Stimulated activated CD8-positive, alpha-beta memory T cell treated with anti-CD3 and anti-CD28 coated beads, Interleukin-7, amount 100 ng/mL, for 48 hours (primary cell): Measurements from ENCODE around the gene CAPN14.
"Not testable (repeated sequence)": the region's sequence is repeated elsewhere in the genome, so short reads cannot be mapped to it uniquely, and the experiment has no call there.

Source experiments
- DNase-seq, 2 donors: peaks; one replicate each; pipeline ENCODE4 v3.0.0-alpha.2; 2020; ENCODE audit warnings: low read depth in 1 of 2; ENCODE audit errors: extremely low read depth in 1 of 2

The CAPN14 gene

DNA sequence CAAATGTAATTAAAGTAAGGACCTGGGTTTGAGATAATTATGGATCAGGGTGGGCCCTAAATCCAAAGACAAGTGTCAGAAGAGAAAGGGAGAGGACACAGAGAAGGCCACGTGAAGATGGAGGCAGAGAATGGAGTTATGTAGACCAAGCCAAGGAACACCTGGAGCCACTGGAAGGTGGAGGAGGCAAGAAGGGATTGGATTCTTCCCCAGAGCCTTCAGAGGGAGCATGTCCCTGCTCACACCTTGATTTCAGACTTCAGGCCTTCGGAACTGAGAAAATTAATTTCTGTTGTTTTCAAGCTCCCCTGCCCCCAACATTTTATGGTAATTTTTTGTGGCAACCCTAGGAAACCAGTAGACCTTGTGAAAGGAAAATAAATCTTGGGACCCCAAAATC is 19.6 kb downstream of the CAPN14 start:
- no peak for DNase-seq

DNA sequence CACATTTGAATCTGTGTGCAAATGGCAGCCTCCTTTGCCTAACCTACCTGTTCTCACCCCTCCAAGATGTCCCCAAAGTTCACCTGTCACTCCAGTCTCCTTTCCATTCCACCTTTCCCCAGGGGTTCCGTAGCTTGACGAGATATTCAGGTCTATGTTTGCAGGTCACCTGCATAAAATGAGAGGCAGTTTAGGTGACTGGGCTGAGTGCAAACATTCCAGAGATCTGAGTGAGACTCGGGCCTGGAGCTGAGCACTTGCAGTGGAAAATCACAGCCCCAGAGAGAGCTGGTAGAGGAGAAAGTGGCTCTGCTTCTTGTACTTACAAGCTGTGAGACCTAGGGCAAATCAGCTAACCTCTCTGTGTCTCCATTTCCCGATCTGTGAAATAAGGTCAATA is 20.1 kb downstream of the CAPN14 start:
- DNase-seq: no peak

DNA sequence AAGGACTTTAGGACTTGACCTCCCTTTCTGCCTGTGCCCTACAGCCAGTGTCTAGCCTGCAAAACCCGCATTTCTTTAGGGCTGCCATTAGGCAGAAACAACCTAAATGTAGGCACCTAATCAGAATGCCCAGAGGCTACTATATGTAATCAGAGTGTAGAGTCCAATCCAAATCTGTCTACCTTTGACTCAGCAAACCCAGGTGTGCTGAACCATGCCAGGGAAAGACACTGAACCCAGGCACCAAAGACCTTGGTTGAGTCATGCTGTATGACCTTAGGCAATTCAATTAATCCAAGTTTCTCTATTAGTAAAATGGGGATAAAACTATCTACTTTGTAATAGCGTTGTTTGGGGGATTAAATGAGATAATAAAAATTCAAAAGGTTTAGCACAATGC is 20.7 kb downstream of the CAPN14 start:
- DNase-seq: no peak

DNA sequence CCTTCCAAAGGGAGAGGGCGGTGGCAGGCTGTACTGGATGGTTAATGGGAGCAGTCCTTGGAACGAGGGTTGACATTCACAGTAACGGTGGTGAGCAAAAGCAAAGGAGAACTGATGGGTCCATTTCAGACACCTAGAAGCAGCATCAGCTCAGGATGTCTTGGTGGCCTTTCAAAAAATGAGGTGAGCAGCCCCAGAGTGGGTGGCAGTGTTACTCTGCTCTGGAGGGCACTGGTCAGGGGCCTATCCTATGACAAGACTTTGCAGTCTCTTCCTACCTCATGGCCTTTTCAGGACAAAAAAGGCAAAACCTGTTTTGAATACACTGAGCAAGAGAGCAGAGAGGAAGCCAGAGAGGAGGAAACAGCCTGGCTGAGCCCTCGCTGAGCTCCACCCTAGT is 23.5 kb downstream of the CAPN14 start:
- no peak for DNase-seq

DNA sequence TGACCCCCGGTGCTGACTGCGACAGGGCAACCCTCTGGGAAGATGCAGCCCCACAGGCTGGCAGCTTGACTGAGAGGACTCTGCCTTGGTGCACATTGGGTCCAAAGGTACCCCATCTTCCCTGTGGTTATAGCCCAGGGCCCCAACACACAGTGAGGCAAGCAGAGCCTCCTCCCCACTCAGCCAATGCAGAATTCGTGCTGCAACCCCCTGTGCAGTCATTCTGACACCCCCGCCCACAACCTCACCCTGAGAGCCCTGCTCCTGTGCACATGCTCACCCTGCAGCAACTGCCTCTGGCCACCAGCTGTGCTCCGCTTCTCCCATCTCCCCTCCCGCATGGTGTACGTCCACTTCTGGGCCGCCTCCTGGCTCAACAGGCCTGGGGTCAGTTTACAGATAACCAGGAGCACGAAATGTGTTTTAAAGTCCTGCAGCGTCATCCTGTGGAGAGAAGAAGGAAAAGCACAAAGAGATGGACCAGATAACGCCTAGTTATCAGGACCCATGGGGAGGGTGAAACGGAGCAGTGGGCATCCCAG is 24.4 kb downstream of the CAPN14 start:
- DNase-seq: no peak

DNA sequence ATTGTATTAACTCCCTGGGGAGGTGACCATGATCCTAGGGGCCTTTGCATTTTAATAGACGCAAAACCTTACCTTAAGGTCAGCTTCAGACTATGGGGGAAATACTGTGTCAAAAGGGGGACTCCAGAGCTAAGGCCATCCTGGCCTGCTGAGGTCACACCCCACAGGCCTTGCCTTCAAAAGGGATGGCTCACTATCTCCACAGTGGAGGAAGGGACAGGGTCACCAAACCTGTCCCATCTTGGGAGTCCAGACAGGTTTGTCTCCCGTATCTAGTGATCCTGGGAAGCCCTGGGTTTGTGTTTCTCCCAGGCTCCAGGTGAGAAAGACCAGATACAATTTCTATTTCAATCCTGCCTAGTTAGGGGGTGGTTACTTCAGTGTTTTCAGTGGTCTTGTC is 24.9 kb downstream of the CAPN14 start:
- no peak for DNase-seq

DNA sequence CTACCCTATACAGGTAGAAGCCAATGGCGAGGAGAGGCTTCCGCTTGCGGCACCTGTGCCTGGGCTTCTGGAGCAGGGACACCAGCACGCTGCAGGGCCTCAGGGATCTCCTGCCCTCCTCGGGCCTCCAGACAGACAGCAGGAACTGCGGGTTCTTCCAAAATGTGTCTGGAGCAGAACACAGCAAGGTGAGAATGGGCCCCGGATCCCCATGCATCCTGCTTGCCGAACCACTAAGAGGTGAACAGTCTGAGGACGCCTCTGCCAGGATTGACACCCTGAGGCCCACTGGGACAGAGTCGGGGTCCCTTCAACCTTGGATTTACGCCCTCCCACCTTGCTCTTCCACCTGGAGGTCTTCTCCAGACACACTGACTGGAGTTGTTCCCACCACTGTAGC is 25.4 kb downstream of the CAPN14 start:
- DNase-seq: no peak

DNA sequence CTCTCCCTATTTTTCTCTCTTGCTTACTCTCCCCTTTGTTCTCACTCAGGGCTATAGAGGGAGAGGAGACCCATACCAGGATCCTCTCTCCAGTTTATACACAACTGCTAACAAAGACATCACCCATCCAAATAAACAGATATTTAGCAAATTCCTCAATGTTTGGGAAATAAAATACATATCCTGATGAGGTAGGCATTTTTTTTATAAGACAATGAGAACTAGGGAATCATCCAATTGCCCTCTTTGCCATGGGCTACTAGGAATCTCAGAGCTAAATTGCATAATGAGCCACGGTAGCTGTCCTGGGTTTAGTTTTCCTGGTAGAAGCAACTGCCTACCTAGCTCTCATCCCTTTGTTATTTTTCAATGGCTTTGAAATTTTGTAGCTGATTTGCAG is 27.1 kb downstream of the CAPN14 start:
- no peak for DNase-seq

DNA sequence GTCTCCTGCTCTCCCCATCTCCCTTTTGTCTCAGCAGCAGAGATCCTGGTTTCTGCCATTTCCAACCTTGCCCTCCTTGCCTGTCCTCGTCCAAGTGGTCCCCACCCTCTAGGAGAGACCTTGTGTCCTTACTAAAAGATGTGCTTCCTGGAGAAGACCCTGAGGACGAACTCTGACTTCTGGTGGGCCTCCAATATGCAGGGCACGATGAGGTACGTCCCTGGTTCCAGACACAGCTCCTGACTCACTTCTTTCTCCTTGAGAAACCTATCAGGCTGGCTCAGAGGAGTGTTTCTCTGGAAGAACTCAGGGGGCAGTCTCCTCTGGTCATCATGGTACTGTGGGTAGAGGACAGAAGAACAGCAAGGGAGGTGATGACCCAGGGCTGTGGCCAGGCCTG is 28.2 kb downstream of the CAPN14 start:
- no peak for DNase-seq

DNA sequence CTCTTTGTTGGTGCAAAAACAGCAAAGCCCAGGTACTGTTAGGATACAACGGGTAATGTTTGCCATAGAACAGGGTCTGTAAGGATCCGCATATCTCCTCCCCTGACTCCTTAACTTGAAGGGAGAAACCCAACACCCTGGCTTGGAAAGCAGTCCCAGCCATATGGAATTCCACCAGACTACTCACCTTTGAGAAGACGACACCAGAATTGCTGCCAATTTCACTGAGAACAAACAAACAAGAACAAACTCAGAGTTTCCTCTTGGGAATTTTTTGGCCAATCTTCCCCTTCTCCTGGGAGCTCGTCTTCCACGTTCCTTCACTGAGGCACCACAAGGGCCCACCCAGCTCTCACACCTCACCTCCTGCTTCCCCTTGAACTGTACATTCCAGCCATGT is 29.2 kb downstream of the CAPN14 start:
- DNase-seq: no peak

DNA sequence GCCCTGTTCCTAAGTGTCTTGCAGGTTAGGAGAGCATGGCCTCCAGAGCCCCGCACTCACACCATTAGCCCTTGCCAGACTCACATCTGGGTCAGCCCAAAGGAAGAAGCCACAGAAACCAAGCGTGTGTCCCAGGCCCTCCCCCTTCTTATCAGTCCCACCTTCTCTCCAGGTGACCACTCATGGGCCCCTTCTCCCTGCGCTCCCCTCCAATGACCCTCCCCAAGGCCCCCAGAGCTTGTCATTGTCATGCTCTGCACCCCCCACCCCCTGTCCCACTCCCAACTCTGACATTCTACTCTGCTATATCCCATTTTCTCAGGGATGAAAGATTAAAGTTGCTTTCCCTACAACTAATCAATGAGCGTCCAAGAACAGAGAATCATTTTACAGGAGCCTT is 30.1 kb downstream of the CAPN14 start:
- DNase-seq: no peak

DNA sequence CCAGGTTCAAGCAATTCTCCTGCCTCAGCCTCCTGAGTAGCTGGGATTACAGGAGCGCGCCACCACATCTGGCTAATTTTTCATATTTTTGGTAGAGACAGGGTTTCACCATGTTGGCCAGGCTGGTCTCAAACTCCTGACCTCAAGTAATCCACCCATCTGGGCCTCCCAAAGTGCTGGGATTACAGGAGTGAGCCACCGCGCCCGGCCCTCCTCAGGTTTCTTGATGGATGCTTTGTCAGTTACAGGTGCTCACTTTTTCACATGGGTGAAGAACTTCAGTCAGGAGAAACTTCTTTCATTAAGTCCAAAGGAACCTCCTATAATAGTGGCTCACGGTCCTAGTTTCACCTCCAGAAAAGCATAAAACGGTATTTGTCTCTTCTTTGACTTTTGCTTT is 33.3 kb downstream of the CAPN14 start:
- not testable (repeated sequence) for DNase-seq

DNA sequence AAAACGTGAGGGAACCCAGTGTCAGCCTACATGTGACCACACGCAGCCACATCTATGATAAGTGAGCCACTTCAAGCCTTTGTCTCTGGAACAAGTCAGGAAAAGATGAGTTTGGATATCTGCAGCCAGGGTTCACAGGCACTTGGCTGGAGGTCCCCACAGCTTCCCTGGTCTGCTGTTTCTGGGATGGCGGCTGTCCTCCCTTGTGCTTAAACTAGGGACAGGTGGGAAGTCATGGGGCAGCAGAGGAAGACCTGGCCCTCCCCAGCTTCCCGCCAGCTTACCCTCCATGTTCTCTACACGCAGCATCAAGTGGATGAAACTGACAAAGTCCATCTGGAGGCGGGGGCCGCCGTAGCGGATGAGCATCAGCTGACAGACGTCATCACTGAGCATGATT is 40.6 kb downstream of the CAPN14 start:
- no peak for DNase-seq

DNA sequence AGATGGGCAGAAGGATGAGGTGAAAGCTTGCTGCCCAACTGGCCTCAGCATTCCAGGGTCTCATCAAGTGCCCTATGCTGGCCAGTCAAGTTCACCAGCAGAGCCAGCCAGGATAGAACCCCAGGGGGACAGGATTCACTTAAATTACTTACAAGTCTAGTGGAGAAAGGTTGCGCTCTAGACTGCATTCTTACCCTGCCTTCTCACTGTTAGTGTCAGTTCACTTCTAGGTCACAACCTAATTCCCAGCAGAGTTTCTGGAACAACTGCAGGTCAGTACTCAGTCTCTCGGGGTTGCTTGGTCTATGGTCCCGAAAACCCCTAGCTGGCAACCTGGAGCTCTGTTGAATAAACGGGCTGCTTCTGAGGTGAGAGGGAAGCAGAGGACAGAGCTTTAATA is 46.2 kb downstream of the CAPN14 start:
- DNase-seq: no peak

DNA sequence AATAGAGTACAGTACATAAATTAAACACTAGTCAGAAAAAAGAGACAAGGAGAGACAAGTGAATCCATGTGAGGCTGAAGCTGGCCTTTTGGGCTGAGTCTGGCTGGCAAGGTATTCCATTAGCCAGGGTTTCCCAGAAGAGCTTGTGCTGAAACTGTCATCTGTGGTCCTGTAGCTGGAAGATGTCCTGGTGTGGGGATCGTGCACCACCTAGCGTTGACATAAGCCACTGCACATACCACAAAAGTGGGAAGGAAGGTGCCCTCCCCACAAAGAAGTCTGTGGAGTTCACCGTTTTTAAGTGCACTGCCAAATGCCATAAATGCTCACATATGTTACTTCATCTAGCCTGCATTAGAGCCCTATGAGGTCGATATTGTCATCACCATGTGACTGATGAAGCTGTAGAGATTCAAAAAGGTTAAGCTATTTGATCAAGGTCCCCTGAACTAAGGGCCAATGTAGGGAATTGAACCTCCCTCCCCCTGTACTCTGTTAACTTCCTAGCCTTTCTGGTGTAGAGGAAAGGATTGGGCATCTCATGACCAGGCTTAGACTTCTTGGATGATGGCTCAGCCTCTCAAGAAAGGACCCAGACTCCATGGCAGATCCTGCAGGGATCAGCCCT is 47.1 kb downstream of the CAPN14 start:
- DNase-seq: peak; percentile 8 to 21

DNA sequence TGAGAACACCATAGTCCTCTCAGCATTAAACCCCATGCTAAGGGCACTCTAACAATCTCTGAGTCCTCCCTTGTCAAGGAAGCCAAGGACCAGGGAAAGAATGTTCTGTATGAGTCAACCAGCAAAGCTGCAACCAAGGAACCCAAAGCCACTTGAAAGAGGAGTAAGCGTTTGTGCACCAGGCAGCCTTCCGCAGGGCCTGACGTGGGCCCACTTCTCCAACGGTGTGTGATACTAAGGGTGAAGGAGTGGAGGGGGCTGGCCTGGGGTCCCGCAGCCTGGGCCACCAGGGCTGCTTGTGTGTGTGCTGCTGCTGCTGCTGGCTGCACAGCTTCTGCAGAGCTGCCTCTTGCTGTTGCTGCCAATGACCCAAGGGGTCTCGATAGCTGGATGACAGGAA is 49.0 kb downstream of the CAPN14 start:
- no peak for DNase-seq

DNA sequence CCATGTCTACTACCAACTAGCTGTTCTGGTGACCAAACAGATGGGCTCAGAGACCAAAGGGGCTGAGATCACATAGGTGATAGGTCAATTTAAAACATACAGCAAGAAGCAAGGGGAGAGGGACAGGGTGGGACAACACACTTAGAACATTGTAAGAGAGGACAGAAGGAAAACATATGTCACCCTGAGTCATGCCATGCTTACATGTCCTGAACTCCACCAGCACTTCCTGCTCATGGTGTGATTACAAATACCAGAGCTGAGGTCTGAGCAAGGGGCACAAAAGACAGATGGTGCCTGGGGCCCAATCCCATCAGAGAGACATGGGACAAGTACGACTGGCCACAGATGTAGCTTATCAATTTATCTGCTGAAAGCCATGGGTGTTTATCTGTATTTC is 50.4 kb downstream of the CAPN14 start:
- no peak for DNase-seq

DNA sequence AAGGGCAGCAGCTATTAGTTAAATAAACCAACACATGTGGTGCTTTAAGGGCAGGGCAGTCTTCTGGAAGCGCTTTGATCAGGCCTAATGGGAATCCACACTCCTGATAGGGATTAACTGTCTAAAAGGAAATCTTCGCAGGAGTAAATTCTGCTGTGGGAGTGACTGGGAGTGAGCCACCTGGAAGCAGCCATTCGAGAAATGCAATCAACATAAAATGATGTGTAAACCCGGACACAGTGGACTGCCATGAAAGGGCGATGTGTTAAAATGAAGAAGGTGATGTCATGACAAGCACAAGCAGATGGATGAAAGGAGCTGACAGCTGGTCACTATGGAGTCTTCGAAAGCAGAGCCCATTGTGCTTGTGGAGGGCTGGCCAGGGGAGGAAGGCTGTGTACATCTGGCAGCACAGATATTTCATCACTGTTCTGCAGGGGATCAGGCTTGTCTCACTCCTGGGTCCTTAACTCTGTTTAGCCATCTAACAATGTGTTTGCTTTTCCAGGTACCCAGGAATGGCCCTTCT is 54.2 kb downstream of the CAPN14 start:
- DNase-seq: no peak

DNA sequence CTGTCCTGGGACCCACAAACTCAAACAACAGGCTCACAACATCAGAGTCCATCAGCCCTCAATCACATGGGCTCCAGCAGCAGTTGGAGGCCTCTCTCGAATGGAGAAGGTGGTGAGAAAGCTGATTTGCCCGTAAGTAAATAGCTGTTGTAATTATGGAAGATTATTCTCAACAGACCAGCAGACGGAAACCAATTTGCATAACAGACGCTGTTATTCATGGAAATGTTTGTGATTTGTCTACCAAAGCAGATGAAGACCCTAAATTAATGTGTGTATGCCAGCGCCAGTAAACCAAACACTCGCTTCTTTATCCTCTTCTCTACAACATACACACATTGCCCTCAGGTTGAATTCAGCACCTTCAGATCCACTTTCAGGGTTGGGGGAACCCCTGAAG is 55.7 kb downstream of the CAPN14 start:
- DNase-seq: no peak

DNA sequence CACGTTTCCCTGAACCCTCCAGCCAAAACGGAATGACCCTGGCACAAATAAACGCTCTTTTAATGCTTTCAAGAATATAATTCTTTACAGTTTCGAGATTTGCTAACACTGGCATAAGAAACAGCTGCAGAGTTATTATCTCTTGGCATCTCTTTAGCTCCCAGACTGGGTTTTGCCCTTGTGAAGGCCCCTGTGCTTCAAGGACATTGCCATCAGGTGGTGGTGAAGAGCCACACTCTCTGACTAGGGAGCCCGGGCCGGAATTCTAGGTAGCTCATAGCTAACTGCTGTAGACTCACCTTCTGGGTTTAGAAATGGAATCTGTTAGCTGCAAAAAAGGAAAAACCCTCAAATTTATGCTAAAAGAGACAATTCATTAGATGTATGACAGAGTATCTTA is 65.8 kb downstream of the CAPN14 start:
- DNase-seq: no peak

DNA sequence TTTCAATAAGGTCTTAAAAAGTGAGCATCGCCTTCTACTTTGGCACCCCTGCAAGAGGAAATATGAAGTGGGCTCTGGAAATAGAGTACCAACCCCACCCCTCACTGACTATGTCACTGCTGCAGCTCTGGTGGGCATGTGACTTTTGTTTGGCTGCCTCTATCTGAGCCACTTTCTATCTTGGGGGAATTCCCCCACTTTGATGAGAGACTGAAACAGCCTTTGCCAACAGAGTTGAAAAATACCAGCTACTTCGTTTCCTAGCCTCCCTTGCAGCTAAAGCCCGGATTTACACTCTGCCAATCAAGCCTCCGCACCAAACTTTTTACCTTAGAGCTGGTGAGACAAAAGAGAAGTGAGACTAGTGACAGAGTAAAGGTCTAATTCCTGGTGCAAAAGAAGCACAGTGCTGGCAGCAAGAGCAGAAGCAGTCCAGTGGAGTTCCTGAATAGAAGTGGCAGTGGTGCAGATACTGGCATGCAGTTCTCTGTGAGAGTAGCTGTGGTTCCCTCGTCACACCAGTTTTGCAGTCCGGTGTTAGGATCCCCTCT is 67.1 kb downstream of the CAPN14 start:
- DNase-seq: no peak

DNA sequence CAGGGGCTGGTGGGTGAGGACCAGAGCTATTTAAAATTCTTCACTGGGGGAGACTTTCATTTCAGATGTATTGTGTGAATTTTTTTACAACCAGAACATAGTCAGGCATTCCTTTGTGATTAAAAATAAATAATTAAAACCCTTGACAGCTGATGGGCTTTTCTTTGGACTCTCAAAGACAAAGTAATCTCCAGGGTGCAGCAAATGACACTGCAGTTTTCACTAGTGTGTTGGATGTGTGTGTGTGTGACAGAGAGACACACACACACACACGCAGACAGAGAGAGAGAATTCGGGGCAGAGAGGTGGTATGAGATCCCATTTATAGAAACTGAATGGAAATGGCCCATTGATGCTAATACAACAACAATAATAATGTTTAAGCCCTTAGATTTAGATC is 68.8 kb downstream of the CAPN14 start:
- no peak for DNase-seq

DNA sequence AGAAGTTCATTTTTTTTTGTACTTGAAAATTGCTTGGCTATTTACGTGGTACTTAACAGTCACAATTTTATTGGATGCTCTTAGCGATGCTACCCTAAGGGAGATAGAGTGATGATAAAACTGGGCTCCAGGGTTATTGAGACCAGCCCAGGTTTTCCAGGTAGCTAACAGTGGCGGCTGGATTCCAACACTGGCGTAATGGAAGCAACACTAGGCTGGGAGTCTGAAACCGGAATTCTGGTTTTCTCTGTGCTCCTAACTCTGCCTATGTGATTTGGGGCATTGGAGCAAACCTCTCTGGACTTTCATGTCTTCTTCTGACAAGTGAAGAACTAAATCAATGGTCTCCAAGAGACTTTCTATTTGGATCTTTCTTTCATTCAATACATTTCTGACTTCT is 69.7 kb downstream of the CAPN14 start:
- no peak for DNase-seq
